GM18870 (cell line): ENCODE data around the gene CAND1.

Experiments used
- ATAC-seq: cut with Tn5 transposase; IDR thresholded peaks from one replicate; pipeline ENCODE4 v1.9.1; 2021; ENCODE audit warnings: moderate library complexity; ENCODE audit not compliant: unreplicated experiment

CAND1 gene

DNA sequence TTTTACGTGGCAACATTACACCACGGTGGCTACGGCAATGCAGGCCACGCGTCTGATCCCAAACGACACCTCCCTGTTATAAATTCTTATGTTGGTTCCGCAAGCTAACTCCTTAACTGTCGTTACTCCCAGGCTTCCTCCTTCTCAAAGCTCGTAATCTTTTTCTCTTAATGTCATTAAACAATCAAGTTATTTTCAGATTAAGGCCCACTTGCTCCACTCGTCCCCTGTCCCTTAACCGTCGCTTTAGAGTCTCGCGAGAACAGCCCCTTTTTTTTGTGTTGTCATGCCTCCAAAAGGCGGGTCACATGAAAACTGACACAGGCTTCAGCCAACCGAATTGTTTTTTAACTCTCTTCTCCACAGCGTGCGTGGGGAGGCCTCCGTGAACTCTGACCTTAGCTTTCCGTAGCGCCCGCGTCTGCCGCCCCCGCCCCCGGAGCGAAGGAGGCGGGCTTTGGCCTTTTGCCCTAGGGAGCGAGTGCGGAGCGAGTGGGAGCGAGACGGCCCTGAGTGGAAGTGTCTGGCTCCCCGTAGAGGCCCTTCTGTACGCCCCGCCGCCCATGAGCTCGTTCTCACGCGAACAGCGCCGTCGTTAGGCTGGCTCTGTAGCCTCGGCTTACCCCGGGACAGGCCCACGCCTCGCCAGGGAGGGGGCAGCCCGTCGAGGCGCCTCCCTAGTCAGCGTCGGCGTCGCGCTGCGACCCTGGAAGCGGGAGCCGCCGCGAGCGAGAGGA, at the start of gene CAND1:
Gene CAND1 (plus strand): TSS at position 463 of the 737 bp plus-strand sequence. CDS start 360 bp downstream, outside the sequence.
- ATAC-seq, result peak; percentile 83

- no peak for ATAC-seq
These were observed 49.1 kb upstream of the CAND1 start for GRCh38 chr12:67220065-67220464.

GRCh38 chr12:67222302-67222701, 46.9 kb upstream of the CAND1 start:
- no peak for ATAC-seq

DNA sequence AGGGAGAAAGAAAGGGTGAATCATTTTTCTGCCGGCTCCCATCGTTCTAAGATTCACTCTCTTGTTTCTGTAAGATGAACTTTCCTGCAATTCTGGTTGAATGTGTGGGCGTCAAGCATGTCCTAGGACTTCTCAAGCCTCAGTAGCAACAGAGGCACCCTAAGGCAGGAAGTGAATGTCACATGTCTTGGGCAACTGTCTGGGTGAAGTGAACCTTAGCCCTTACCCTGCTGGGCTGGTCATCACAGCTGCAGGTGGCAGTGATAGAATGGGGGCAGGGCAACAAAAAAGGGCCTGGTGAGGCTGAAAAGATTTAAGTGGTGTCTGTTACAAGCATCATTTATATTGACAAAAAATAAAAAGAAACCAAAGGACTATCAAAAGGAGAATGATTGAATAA, 45.9 kb upstream of the CAND1 start:
- no peak for ATAC-seq

DNA sequence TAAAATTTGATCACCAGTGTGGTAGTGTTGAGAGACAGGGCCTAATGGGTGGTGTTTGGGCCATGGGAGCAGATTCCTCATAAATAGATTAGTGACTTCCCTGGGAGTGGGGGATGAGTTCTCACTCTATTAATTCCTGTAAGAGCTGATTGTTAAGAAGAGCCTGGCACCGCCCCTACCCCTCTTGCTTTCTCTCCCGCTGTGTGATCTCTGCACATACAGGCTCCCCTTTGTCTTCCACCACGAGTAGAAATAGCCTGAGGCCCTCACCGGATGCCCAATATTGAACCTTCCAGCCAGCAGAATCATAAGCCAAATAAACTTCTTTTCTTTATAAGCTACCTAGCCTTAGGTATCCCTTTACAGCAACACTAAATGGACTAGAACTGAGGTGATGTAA, 31.9 kb upstream of the CAND1 start:
- no peak for ATAC-seq

DNA sequence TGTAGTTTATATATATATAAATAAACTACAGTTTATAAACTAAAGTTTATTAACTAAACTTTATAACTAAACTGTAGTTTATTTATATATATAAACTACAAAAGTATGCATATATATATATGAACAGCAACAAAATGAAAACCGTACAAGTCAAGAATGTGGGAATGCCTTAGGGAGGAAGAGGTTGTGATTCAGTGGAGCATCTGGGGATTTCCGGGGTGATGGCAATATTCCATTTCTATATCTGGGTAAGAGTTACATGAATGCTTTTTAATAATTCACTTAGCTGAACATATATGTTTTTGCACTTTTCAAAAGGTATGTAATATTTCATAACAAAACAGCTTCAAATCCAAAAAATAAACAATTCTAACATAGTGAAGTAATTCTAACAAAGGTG, 30.1 kb upstream of the CAND1 start:
- ATAC-seq, result no peak

DNA sequence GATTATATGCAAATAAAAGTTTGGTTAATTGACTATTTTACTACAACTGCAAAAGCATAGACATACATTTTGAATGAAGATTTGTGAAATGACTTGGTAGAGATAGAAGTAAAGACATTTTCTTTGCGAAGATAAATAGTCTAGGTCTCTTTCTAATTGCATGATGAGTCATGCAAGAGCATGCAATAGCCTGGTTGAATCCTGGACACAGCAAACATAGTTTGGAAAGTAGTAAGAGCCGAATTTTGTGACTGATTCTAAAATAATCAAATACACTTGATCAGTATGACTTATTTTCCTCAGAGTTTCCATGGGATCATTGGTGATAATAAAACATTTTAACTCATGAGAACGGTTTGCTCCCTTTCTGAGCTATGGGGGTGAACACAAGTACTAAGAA, 27.7 kb upstream of the CAND1 start:
- ATAC-seq, result no peak

- no peak for ATAC-seq
These were observed 25.9 kb upstream of the CAND1 start for GRCh38 chr12:67243260-67243659.

DNA sequence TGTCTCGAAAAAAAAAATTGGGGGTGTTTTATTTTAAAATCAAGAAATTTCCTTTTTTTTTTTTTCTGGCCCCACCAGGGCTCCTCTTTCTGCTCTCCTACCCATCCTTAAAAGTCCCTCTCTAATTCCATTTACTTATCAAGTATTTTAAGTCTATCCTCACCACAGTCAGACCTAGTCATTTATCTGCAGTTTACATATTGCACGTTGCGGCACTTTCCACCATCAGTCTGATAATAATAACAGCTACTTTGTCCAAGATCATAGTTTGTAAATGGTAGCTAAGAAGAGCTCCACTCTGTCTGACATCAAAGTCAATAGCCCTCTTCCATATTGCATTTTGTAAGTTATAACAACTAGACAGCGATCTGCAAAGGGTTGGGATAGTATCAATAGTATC, 23.6 kb upstream of the CAND1 start:
- ATAC-seq, result no peak

- ATAC-seq, result no peak
These were observed 18.1 kb upstream of the CAND1 start for GRCh38 chr12:67251012-67251411.

DNA sequence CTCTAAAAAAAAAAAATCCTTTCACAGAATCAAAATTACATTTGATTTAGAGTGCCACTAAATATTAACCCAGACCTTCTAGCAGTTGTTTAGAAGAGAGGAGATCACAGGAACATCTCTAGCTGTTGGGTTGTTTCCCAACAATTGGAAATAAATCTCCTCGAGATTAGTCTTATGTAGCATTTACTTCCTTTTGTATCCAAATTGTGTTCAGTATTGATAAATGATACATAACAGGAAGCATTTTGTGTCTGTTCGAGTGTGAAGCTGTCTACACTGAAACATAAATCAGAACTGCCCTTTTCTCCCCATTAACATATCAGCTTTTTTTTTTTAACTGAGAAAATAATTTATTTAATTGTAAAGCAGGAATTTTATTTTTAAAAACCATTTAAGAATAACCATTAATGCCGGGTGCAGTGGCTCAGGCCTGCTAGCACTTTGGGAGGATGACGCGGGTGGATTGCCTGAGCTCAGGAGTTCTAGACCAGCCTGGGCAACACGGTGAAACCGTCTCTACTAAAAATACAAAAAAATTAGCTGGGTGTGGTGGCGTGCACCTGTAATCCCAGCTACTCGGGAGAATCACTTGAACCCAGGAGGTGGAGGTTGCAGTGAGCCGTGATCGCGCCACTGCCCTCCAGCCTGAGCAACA, 14.7 kb upstream of the CAND1 start:
- ATAC-seq, result no peak

DNA sequence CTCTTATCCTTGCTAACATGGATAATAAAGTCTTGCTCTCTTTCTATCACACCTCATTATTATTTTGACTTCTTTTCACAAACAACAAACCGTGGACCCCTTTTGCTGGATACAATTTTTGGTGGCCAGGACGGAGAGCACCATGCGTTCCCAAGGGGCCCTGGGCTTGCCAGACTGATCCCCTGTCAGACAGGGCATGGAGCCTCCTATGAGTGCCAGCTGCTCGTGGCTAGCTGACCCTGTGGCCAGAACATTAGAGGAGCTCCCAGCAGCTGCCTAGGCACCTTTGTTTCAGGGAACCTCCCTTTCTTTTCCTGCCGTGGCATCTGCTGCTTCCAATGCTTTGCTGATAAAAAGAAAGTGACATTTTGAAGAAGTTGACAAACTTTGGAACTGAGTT, 12.5 kb upstream of the CAND1 start:
- ATAC-seq, result no peak

- ATAC-seq, result no peak
These were observed 5.7 kb upstream of the CAND1 start for GRCh38 chr12:67263471-67263870.

DNA sequence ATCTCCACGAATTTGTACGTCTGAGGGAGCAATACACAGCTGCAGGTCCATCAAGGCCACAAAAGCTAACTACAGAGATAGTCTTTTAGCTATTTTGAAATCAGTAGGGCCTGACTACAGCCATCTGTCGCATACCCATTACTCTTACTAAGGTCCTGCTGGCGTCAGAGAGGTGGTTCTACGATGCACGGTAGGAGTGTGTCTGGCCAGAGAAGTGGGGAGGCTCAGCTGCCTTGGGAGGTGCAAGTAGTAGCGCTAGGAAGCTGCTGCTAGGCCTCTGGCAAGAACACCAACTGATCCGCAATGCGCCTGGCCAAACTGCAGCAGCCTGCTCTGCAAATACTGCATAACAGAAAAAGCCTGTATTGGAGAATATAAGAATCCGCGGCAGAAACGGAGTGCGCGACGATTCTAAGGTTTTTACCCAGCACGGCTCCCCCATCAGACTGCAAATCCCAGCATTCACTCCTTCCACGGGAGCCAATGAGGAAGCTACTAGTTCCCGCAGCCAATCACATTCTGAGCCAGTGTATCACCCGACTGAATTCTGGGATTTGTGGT, 743 bp upstream of the CAND1 start:
- ATAC-seq, result peak; percentile 87

- ATAC-seq, result peak; percentile 2
These were observed 745 bp downstream of the CAND1 start for GRCh38 chr12:67269633-67270573.

DNA sequence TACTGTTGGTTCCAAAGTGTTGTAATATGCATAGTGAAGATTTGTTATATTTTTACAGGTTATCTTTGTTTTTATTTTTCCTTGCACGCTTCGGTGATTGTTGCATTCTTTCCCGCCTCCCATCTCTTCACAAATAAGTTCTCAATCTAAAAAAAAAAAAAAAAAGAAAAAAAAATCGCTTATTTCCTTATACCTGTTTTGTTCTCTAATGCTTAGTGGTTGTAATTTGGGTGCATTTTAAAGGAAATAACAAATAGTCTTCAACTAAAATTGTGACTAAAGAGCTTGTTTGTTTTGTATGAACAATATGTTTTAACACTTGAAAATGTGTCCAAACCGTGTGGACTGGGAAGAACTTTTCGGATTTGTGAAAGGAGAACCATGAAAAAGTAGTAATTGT, 1.5 kb downstream of the CAND1 start:
- ATAC-seq, result no peak

- no peak for ATAC-seq
These were observed 2.8 kb downstream of the CAND1 start for GRCh38 chr12:67271976-67272375.

GRCh38 chr12:67274186-67274585, 5.0 kb downstream of the CAND1 start:
- peak; percentile 34 for ATAC-seq

GRCh38 chr12:67275380-67275913, 6.3 kb downstream of the CAND1 start:
- ATAC-seq, result no peak

DNA sequence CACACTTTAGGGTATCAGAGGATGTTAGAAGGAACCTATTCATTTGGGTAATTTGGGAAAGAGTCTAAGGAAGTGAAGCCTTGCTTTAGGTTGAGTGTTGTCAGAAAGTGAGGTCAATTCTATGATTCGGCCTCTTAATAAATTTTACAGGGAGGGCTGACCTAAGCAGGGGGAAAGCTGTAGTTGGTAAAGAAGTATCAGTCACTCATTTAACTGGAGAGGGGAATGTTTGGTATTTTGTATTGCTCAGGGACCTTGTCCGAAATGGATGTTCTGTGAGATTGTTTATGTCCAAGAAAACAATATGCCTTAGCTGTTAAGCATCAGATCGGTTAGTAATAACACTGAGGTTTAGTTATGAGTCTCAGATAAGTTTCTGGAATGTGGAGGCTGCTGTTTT, 7.3 kb downstream of the CAND1 start:
- no peak for ATAC-seq

DNA sequence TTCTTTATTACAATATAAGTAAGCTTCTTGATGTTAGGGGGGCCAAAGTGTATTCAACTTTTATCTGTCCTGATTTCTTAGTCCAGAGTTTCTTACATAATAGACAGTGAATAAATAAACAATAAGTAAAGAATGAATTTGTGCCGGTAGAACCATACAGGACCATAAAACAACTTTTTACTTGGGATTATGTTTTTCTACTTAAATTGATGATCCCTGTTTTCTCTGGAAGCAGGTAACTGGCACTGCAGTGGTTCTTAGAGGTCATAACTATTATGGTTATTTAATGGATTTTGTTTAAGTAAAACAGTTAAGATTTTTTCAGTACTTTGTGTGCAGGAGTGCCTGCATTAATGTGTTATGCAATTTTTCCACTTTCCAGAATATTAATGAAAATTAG, 10.5 kb downstream of the CAND1 start:
- ATAC-seq, result no peak
